ENCODE measurements around the gene TJP1. TPM values are rescaled to one million over a fixed set of nuclear protein-coding genes. Genes with fewer than 3 reads are reported as not detected.

TJP1 gene
- total and polyA plus RNA-seq, 9 of the 15 experiments (the other 6 are each of a cell fraction or from before 2014, with no cell fraction given), result 9.1 to 39.3 (median 28.0) TPM

DNA sequence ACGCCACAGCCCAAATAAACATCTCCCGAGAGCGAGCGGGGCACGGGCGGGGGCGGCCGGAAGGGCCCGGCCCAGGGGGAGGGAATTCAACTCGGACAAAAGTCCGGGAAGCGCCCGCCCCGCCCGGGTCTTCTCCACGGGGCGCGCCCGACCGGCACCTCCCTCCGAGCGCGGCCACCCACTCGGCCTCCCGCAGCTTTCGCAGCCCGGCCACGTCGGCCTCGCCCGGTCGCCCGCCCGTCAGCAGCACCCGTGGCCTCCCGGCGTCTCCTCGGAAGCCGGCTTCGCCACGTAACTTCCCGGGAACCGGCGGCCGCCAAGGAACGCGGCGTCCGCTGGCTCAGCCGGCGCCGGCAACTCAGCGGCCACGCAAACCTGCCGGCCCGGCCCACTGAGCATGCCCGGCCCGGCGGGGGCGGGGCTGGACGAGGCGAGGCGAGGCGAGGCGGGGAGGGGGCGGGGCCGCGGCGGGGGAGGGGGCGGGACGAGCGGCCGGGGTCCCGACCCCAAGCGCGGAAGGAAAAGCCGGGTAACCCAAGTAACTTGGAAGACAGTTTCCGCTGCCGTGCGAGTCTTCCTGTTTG lies at the start of gene TJP1 (continued):
- no peak for TF ChIP-seq CBFB (CRISPR knock-in tag; IDR thresholded peaks at IDR 0.05)
- no peak for TF ChIP-seq PCBP2 (IDR thresholded peaks at IDR 0.05; ENCODE audit: low read depth, low read length, poor library complexity, severe bottlenecking)
- TF ChIP-seq, protein P1, sequence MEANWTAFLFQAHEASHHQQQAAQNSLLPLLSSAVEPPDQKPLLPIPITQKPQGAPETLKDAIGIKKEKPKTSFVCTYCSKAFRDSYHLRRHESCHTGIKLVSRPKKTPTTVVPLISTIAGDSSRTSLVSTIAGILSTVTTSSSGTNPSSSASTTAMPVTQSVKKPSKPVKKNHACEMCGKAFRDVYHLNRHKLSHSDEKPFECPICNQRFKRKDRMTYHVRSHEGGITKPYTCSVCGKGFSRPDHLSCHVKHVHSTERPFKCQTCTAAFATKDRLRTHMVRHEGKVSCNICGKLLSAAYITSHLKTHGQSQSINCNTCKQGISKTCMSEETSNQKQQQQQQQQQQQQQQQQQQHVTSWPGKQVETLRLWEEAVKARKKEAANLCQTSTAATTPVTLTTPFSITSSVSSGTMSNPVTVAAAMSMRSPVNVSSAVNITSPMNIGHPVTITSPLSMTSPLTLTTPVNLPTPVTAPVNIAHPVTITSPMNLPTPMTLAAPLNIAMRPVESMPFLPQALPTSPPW (CRISPR knock-in tag; IDR thresholded peaks at IDR 0.05), result peak; percentile 65
- no peak for TF ChIP-seq ZNF445 (CRISPR knock-in tag; IDR thresholded peaks at IDR 0.05; ENCODE audit: low read depth)
- TF ChIP-seq TBL1XR1 (IDR thresholded peaks at IDR 0.05; ENCODE audit: low read length in 2 of 2), result no peak
- TF ChIP-seq ASH1L (IDR thresholded peaks at IDR 0.05; ENCODE audit: borderline replicate concordance, low read depth, partially characterized antibody), result no peak
- no peak for TF ChIP-seq ZNF75A (CRISPR knock-in tag; IDR thresholded peaks at IDR 0.05)
- TF ChIP-seq, protein P2, sequence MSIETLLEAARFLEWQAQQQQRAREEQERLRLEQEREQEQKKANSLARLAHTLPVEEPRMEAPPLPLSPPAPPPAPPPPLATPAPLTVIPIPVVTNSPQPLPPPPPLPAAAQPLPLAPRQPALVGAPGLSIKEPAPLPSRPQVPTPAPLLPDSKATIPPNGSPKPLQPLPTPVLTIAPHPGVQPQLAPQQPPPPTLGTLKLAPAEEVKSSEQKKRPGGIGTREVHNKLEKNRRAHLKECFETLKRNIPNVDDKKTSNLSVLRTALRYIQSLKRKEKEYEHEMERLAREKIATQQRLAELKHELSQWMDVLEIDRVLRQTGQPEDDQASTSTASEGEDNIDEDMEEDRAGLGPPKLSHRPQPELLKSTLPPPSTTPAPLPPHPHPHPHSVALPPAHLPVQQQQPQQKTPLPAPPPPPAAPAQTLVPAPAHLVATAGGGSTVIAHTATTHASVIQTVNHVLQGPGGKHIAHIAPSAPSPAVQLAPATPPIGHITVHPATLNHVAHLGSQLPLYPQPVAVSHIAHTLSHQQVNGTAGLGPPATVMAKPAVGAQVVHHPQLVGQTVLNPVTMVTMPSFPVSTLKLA (conservative IDR thresholded peaks at IDR 0.05), result peak in 1 of 2 experiments; percentile 64; a peak in 2 of 4 replicates
- TF ChIP-seq ARNT (IDR thresholded peaks at IDR 0.05), result no peak
- TF ChIP-seq, protein P3, sequence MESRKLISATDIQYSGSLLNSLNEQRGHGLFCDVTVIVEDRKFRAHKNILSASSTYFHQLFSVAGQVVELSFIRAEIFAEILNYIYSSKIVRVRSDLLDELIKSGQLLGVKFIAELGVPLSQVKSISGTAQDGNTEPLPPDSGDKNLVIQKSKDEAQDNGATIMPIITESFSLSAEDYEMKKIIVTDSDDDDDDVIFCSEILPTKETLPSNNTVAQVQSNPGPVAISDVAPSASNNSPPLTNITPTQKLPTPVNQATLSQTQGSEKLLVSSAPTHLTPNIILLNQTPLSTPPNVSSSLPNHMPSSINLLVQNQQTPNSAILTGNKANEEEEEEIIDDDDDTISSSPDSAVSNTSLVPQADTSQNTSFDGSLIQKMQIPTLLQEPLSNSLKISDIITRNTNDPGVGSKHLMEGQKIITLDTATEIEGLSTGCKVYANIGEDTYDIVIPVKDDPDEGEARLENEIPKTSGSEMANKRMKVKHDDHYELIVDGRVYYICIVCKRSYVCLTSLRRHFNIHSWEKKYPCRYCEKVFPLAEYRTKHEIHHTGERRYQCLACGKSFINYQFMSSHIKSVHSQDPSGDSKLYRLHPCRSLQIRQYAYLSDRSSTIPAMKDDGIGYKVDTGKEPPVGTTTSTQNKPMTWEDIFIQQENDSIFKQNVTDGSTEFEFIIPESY (CRISPR knock-in tag; IDR thresholded peaks at IDR 0.05), result no peak
- TF ChIP-seq ETV6 (IDR thresholded peaks at IDR 0.05; ENCODE audit: borderline replicate concordance in 1 of 2, low read depth in 2 of 2, low read length in 1 of 2), result no peak
- TF ChIP-seq ETV6 (CRISPR knock-in tag; IDR thresholded peaks at IDR 0.05; ENCODE audit: borderline replicate concordance), result no peak
- TF ChIP-seq SMARCE1 (IDR thresholded peaks at IDR 0.05), result no peak
- no peak for TF ChIP-seq BRCA1 (IDR thresholded peaks at IDR 0.05)
- no peak for TF ChIP-seq BRCA1 (CRISPR knock-in tag; IDR thresholded peaks at IDR 0.05)
- no peak for TF ChIP-seq ZNF316 (IDR thresholded peaks at IDR 0.05)
- no peak for TF ChIP-seq ADNP (tag; IDR thresholded peaks at IDR 0.05)
- TF ChIP-seq ATF1 (CRISPR knock-in tag; IDR thresholded peaks at IDR 0.05), result no peak
- no peak for TF ChIP-seq ATF1 (tag; IDR thresholded peaks at IDR 0.05)
- no peak for TF ChIP-seq ZBTB8A (IDR thresholded peaks at IDR 0.05; ENCODE audit: partially characterized antibody)
- TF ChIP-seq TEAD2 (tag; IDR thresholded peaks at IDR 0.05), result no peak
- no peak for TF ChIP-seq RFX5 (IDR thresholded peaks at IDR 0.05; ENCODE audit: low read depth, low read length)
- TF ChIP-seq IFI16 (CRISPR knock-in tag; IDR thresholded peaks at IDR 0.05), result no peak
- TF ChIP-seq CBFA2T2 (conservative IDR thresholded peaks at IDR 0.05), result no peak
- no peak for TF ChIP-seq TCF7L2 (IDR thresholded peaks at IDR 0.05; ENCODE audit: low read depth, low read length)
- TF ChIP-seq CC2D1A (IDR thresholded peaks at IDR 0.05), result no peak
- peak; percentile 79 for TF ChIP-seq SUPT5H (IDR thresholded peaks at IDR 0.05)
- no peak for TF ChIP-seq HDAC2 (IDR thresholded peaks at IDR 0.05)
